Suppressor macrophage treated with lipopolysaccharide for 4 hours (primary cell): ENCODE results near the gene EPHA6.
"Not testable (repeated sequence)": the region's sequence is repeated elsewhere in the genome, so short reads cannot be mapped to it uniquely, and the experiment has no call there.

Experiments used
- DNase-seq: peaks from one replicate; pipeline ENCODE4 v3.0.0-alpha.2; 2020

EPHA6 gene

DNA sequence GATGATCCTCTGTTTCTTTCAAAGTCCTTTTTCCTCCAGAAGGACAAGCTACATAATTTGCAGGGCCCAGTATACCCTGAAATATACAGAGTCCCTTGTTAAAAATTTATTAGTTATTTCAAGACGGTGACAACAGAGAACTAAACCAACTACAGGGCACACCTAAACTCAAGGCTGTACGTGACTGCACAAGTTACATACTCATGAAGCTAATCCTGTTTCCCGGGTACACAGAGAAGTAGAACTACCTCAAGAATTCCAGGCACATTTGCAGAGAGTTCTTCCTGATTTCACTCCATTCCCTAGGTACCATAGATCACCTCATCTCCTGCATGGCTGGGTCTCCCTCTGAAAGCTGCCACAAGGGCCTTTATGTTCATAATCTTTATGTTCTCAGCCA lies 670.8 kb downstream of the EPHA6 start:
- no peak for DNase-seq

DNA sequence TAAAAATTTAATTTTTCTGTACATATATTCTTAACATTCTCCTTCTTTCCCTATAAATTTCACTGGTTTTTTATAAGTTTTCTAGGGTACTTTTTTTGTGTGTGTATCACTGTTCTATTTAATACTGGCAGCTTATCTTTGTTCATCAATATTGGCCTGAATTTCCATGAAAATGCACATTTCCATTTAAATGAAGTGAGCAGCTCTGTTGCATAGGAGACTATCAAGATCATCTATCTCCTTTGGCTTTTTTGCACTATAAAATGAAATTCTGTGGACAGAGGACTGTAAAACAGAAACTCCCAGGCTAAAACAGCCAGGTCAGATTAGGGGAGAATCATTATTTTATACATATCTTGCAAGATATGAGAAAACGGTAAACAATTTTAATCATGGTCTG lies 673.2 kb downstream of the EPHA6 start:
- no peak for DNase-seq

DNA sequence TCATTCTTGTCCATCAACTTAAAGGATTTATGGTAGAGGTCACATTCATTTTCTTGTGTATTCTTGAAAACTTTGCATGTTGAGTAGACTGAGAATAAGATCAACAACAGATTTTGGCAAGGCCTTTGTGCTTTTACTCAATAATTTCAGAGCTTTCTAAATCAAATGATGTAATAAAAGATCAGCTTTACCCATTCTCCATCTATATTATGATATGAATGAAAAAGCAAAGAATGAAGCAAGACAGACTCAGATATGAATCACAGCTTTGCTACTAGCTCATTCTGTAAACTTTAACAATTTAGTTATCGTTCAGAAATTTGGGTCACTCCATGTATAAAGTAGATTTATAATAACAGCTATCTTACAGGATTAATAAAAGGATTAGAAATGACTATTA lies 674.3 kb downstream of the EPHA6 start:
- DNase-seq = no peak

DNA sequence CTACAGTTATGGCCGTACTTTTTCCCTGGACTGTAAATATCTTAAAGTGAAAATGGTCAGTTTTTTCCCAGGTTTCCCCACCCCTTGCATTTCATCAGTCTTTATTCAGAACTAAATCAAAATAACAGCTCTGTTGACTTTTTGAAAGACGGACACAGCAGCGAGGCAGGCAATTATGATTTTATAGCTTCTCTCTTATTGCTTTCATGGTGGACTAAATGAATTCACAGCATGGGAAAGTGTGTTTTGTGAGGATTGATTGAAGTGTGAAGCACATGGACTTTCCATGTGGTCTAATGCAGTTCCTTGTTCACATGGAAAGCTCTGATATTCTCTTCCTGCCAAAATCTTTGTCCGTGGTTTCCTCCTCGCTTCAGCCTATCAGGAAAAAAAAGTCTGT lies 681.5 kb downstream of the EPHA6 start:
- no peak for DNase-seq

DNA sequence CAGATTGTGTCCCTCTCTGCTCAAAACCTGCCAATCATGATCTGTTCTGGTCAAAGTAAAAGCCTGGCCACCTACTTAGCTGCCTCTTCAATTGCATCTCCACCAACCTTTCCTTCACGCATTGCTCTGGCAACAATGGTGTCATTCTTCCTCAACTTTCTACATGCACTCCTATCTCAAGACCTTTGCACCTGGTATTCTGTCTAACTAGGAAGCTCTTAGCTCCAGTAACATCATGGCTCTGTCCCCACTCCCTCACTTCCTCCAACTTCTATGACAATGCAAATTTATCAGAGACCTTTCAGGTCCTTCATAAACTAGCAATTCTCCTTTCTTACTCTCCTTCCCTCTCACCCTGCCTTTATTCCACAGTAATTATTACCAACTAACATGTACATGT lies 682.7 kb downstream of the EPHA6 start:
- no peak for DNase-seq

DNA sequence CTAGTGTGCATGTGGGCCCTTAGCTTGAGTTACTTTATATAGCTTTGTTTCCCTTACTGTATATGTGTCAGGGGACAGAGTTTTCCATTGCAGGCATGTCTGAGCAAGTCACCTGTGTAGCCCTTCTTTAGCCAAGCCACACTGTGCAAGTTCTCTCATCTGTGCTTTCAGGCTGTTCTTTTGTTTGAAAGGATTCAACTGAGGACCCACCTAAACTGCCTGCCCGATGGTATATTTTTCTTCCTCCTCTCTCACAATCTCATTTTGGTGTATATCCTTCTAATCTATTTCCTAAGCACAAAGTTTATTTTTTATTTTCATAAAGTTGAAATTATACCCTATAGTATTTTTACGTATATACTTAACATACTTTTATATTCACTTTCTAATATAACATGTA lies 690.1 kb downstream of the EPHA6 start:
- DNase-seq = no peak

DNA sequence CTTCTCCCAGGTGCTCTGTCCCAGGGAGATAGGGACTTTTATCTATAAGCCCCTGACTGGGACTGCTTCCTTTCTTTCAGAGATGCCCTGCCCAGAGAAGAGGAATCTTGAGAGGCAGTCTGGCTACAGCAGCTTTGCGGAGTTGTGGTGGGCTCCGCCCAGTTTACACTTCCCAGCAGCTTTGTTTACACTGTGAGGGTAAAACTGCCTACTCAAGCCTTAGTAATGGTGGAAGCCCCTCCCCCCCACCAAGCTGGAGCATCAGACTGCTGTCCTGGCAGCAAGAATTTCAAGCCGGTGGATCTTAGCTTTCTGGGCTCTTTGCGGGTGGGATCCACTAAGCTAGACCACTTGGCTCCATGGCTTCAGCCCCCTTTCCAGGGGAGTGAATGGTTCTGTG lies 696.4 kb downstream of the EPHA6 start:
- no peak for DNase-seq

DNA sequence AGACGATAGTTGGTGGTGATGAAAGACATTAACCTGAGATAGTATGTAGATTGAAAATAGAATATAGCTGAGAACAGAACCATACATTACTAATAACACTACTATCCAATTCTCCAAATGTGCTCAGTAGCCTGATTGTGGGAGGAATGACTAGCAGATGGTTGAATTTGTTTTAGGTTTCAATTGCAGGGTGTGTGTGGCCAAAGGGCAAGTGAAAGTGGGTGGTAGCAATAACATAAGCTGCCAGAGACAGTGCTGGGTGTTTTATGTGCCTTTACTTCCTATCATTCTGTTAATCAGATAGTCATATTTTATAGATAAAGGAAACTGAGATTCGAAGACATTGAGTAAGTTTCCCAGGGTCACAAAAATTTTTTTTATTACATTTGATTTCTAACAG lies 700.7 kb downstream of the EPHA6 start:
- DNase-seq = no peak

DNA sequence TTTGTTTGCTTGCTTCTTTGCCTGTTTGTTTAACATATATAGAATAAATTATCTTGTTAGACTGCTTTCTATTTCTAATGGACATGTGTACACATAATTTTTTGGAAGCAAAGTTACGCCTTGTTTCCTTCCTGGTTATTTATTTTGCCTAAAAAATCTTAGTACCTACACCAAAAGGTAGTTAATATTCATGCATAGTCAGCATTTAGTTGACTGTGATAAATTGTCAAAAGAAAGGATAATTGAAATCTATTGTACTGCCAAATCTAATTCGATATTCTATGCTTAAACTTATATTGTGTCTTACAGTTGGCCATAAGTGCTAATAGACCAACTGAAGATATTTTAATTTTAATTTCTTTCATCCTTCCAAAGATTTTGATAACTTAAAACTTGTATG lies 716.3 kb downstream of the EPHA6 start:
- DNase-seq = no peak

DNA sequence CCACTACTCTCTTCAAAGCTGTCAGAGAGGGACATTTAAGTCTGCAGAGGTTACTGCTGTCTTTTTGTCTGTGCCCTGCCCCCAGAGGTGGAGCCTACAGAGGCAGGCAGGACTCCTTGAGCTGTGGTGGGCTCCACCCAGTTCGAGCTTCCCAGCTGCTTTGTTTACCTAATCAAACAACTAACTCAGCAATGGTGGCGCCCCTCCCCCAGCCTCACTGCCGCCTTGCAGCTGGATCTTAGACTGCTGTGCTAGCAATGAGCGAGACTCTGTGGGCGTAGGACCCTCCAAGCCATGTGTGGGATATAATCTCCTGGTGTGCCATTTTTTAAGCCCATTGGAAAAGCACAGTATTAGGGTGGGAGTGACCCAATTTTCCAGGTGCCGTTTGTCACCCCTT lies 733.2 kb downstream of the EPHA6 start:
- DNase-seq = not testable (repeated sequence)

DNA sequence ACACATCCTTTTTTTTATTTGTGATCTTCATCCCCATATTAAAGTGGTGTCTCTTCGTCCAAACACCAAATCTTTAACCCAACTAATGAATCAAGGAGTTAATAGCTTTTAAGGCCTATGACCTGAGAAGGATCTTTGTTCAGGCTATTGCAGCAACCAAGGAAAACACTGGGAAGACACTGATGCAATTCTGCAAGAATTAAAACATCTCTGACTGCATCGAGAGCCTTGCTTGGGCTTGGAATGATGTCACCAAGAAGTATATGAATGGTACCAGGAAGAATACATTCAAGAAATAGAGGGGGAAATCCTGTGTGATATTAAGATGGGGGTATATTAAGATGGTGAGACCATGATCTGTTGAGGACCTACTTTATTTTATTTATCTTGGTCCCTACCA lies 736.0 kb downstream of the EPHA6 start:
- no peak for DNase-seq

DNA sequence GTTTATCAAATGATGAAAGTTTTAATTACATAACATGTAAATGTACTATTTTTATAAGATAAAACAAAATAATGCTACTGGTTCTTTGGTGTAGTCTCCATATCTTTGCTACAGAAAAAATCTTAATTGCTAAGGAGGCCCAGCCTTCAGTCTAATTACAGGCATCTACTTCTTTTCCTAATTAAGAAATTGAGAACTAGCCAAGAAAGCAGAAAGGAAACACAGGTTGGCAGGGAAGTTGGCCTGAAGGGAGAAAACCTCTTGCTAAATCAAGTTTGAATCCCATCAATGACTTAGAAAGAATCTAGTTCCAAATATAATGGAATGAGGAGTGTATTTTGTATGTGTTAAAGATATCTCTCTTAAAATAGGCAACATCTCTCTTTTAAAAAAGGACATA lies 737.8 kb downstream of the EPHA6 start:
- DNase-seq = no peak

DNA sequence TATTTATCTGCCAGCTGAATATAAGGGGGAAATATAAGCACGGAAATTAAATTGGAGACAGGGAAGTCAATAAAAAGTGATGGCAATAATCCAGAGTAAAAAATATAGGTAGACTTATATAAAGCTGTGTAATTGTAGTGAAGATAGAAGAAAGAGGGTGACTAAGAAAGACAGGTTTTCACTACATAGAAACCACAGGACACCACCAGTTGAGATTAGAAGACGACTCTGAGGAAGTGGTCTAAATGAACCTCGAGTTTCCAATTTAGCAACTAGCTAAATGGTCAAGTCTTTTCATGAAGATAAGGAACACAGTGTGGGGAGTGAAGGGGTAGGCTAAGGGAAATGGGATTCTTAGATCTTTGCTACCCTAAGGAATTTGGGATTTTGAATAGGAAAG lies 761.3 kb downstream of the EPHA6 start:
- no peak for DNase-seq

DNA sequence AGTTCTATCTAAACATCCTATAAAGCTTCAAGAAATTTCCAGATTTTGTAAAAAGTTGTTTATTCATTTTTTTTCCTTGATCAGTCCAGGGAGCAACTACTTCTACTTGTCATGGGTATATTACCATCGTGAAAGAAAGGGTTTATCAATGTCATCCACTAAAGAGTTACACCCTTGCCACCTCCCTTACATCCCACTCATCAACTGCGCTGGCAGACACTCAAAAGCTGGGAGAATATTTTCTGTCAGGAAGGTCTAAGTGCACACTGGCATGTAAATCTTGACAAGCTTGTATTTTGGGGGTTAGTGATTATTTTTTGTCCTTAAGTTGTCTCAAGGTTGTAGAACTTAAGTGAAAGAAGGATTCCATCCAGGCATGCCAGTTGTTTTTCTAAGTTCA lies 761.8 kb downstream of the EPHA6 start:
- DNase-seq = no peak

DNA sequence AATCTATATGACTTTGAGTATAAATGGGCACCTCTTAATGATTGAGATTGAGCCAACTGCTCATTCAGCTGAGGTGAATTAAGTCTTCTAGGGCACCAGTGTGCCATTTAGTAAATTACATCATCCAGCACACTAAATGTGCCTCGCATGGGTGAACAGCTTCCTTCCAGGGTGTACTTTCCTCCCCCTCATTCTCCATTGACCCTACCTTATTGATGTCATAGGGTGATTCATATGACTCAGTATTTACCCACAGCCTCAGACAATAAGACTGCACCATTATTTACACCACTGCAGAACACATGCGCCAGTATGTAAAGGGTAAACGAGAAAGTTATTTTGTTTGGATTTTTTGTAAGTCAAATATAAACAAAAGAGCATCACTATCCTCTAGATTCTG lies 765.0 kb downstream of the EPHA6 start:
- DNase-seq = no peak

DNA sequence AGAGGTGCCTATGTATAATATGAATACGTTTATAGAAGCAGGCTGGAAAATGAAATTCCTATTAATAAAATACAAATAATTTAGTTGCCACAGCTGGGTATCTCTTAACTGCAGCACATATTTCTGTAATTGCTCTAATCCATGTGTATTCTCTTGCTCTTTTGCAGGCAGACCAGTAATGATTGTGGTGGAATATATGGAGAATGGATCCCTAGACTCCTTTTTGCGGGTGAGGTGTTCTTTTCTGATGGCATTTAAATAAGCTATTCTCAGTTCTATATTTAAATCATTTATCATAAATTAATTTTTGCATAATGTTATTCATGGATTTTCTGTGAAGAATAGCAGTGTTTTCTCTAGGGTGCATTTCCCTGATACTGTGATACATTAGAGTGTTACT lies 796.2 kb downstream of the EPHA6 start:
- no peak for DNase-seq

DNA sequence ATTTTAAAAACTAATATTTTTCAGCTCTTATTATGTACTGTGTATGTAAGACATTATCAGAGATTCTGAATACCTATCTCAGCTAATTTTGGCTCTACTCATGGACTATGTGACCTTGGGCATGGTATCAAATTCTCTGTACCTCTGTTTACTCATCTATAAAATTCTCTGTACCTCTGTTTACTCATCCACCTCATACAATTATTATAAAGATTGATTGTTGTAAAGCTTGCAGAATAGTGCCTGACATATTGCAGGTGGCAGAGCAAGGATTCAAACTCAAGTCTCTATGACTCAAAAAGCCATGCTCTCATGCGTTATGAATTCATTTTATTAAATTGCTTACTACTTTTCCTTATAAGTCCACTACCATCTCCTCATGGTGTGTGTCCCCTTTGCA lies 798.2 kb downstream of the EPHA6 start:
- DNase-seq = no peak

DNA sequence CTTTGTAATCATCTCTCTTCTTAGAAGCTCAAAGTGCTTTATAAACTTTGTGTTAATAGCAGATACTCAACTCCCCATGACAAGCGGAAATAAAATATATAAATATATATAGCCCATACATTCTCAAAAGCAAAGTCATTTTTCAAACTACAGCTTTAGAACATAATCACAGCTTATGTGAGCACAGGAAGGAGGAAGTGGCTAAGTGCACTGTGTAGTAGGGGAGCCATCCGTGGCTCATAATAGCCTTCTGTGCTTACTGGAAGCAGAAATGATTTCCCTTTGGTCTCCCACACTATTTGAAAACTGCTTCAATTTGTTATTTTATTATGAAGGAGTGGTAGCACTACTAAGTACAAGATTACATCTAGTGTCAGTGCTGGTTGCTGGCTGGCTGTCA lies 798.7 kb downstream of the EPHA6 start:
- DNase-seq = no peak

DNA sequence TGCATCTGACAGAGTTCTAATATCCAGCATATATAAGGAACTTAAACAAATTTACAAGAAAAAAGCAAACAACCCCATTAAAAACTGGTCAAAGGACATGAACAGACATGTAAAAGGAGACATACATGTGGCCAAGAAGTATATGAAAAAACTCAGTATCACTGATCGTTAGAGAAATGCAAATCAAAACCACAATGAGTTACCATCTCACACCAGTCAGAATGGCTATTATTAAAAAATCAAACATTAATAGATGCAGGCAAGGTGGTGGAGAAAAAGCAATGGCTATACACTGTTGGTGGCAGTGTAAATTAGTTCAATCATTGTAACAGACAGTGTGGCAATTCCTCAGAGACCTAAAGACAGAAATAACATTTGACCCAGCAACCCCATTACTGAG lies 806.1 kb downstream of the EPHA6 start:
- not testable (repeated sequence) for DNase-seq

DNA sequence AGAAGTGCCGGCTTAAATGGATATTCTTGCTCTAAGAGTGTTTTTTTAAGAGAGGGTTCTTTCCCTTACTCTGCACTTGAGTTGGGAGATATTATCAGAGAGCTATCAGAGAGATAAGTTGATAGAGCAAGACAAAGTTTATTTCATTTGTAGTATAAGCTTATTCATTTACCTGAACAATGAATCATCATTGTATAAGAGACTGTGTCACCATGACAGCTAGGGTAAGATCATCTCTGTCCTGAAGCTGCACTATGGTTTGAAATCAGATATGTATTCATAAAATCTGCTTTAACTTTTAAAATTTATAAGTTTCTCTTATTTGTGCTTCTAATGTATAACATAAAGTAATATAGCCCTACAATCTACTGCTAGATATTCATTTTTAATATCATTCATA lies 822.1 kb downstream of the EPHA6 start:
- DNase-seq = no peak

DNA sequence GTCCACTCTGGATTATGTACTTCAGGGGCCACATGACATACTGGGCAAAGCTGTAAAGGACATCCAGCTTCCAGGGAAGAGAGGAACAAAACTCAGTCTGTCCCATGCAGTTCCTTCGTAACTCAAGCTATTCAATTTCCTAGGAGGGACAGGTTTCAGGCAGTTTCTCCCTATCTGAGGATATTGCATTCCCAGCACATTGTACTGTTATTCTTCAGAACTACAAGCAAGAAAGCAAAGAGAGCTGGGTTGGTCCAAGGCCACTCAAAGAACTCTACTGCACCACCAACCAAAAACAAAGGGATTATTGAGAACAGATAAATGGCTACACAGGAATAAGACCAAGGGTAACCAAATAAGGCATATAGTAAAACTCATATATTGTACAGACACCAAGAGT lies 832.5 kb downstream of the EPHA6 start:
- no peak for DNase-seq

DNA sequence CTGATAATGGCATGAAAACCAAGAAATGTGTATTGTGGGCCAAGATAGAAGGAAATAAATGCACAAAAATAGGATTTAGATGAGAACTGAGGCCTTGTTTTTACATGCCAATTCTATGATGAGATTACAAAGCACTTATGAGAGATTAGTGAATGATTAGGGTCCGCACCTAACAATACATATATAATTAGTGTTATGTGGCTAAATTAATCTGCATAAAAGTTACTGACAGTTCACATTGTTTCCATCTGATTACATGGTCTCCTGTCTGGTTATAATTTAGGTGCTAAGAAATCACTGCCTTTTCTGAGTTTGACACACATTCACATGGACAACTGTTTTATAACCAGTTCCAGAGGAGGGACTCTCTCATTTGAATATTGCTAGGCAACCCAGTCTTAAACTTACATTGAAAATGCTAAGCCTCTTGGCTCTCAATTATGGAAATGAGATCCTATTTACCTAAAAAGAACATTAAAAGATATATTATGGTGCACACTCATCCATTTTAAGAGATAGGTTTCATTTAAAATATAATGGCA lies 833.1 kb downstream of the EPHA6 start:
- no peak for DNase-seq

DNA sequence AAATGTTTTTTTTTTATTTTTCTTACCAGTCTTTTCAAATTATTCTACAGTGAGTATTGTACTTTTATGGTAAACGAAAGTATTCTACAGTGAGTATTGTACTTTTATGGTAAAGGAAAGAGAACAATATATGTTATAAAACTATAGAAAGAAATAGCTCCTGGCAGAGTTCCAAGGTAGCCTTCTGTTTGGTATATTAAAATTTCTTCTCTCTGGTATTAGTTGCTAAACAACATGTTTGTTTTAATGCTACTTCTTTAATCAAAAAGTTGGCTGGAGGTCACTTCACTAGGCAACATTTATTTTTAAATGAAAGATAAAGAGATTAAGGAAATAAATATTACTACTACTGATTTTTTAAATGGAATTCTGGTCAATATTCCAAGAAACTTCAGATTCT lies 841.6 kb downstream of the EPHA6 start:
- no peak for DNase-seq

DNA sequence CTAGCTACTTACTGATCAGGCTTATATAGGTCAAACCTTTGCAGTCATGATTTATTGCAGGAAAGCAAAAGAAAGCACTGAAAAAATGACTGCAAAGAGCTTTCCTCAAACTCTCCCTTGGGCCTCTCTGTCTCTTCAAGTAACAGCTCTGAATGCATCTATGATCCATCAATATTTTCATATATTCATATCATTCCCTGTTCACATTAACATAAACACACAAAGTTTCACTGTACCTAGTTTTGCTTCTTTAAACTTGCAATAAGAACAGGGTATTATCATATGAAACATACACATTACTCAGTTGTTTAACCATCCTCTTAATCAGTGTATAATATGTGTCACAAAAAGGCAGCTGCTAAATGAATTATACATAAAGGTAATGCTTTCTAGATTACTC lies 842.2 kb downstream of the EPHA6 start:
- no peak for DNase-seq

DNA sequence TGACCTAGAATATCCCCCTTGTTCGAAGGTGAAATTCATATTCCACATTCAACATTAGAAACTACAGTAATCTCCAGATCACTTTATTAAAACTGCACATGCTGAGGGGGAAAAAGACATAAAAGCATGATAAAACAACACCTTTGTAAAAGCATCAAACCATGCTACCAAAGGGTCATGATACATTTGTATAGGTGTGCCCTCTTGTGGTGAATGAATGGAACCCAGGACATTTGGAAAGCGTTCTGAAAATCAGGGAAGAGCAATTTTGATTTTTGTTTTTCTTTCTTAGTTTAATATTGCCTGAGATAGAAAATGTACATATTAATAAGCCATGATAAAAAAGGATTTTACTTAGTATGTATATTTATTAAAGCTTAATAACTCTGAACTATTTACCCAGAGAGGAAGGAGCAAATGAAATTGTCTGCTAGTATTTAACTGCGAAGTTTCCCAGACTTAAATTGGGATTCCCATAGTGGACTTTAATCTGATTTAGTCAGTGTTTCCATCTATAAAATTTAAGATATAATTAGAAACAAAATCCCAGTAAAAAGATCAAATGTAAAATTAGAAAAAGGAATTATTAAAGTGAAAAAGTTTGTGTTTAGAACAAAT lies 844.4 kb downstream of the EPHA6 start:
- peak; percentile 5 for DNase-seq

DNA sequence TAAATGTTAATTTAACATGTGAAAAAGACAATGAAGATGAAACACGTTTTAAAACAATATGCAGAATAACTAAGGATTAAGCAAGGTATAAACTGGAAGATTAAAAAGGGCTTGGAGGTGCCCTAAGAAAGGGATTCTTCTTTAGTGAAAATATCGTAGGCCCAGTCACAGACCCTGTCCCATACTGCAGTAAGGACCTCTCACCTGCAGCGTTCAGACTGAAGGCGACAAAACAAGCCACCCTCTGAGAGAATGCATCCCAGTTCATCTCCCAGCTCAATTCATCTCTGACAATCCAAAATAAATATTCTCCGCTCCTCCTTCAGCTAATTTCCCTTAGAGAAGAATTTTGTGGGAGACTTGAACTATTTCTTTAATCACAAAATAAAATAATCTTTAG lies 847.9 kb downstream of the EPHA6 start:
- DNase-seq = no peak
